ENCODE measurements around the gene SLC38A3. TPM values are rescaled to one million over a fixed set of nuclear protein-coding genes. Genes with fewer than 3 reads are reported as not detected.
"Not testable (repeated sequence)": the region's sequence is repeated elsewhere in the genome, so short reads cannot be mapped to it uniquely, and the experiment has no call there.

Gene SLC38A3
- total RNA-seq, 1 experiment from 2014 or later = 2.9 TPM

- Histone ChIP-seq H3K9me3 (replicated peaks) (no peaks in the 10 kb centered on the region), H3K36me3 (no peaks in the 10 kb centered on the region), H3K27ac (no peak overlapping the region), H3K27me3 (peaks cover 3% of the 10 kb centered on the region; the same call in 1 of the 2 replicates), H3K4me1 (peaks cover 7% of the 10 kb centered on the region), H3K4me3 (no peak overlapping the region)
- no peak for DNase-seq
Measured at GRCh38 chr3:50208677-50209344, 3.7 kb downstream of the SLC38A3 start.

- Histone ChIP-seq H3K36me3 (no peaks in the 10 kb centered on the region), H3K4me1 (no peaks in the 10 kb centered on the region; the same call in 1 of the 2 replicates), H3K27me3 (peaks cover 3% of the 10 kb centered on the region; the same call in 1 of the 2 replicates), H3K27ac (no peak overlapping the region), H3K9me3 (replicated peaks) (no peaks in the 10 kb centered on the region), H3K4me3 (no peak overlapping the region)
- no peak for DNase-seq
Measured at GRCh38 chr3:50210176-50210509, 5.1 kb downstream of the SLC38A3 start.

GRCh38 chr3:50210510-50211367 is 5.7 kb downstream of the SLC38A3 start:
- no peaks in the 10 kb centered on the region; the same call in 1 of the 2 replicates for H3K4me1 ChIP-seq
- no peaks in the 10 kb centered on the region for H3K9me3 ChIP-seq (replicated peaks)
- H3K36me3 ChIP-seq = no peaks in the 10 kb centered on the region
- H3K27me3 ChIP-seq = no peaks in the 10 kb centered on the region; the same call in 1 of the 2 replicates
- H3K4me3 ChIP-seq = no peak overlapping the region
- H3K27ac ChIP-seq = no peak overlapping the region
- no peak for DNase-seq

GRCh38 chr3:50211368-50211717 is 6.3 kb downstream of the SLC38A3 start:
- H3K9me3 ChIP-seq (replicated peaks); DNase-seq; H3K27me3 ChIP-seq; H3K36me3 ChIP-seq; H3K4me1 ChIP-seq; H3K4me3 ChIP-seq; H3K27ac ChIP-seq: not testable (repeated sequence)

- no peaks in the 10 kb centered on the region for H3K9me3 ChIP-seq (replicated peaks)
- H3K27me3 ChIP-seq = no peaks in the 10 kb centered on the region
- no peak overlapping the region for H3K4me3 ChIP-seq
- no peaks in the 10 kb centered on the region for H3K36me3 ChIP-seq
- no peaks in the 10 kb centered on the region; the same call in 1 of the 2 replicates for H3K4me1 ChIP-seq
- DNase-seq = no peak
- no peak overlapping the region for H3K27ac ChIP-seq
Measured at GRCh38 chr3:50211930-50212329, 6.9 kb downstream of the SLC38A3 start.

- DNase-seq = no peak
- H3K4me3 ChIP-seq = no peak overlapping the region
- no peaks in the 10 kb centered on the region; the same call in 1 of the 2 replicates for H3K4me1 ChIP-seq
- H3K9me3 ChIP-seq (replicated peaks) = no peaks in the 10 kb centered on the region
- H3K27ac ChIP-seq = no peak overlapping the region
- H3K36me3 ChIP-seq = no peaks in the 10 kb centered on the region
- no peaks in the 10 kb centered on the region for H3K27me3 ChIP-seq
Measured at GRCh38 chr3:50212502-50212901, 7.4 kb downstream of the SLC38A3 start.

GRCh38 chr3:50212971-50213370 is 7.9 kb downstream of the SLC38A3 start:
- Histone ChIP-seq H3K4me3 (no peak overlapping the region), H3K27ac (no peak overlapping the region), H3K4me1 (no peaks in the 10 kb centered on the region; the same call in 1 of the 2 replicates), H3K9me3 (replicated peaks) (no peaks in the 10 kb centered on the region), H3K27me3 (no peaks in the 10 kb centered on the region), H3K36me3 (no peaks in the 10 kb centered on the region)
- DNase-seq = no peak

GRCh38 chr3:50213373-50213772 is 8.3 kb downstream of the SLC38A3 start:
- no peak for DNase-seq
- Histone ChIP-seq H3K9me3 (replicated peaks) (no peaks in the 10 kb centered on the region), H3K27ac (no peak overlapping the region), H3K36me3 (no peaks in the 10 kb centered on the region), H3K4me3 (no peak overlapping the region), H3K27me3 (no peaks in the 10 kb centered on the region), H3K4me1 (no peaks in the 10 kb centered on the region; the same call in 1 of the 2 replicates)

- no peak overlapping the region for H3K4me3 ChIP-seq
- H3K27ac ChIP-seq = no peak overlapping the region
- H3K27me3 ChIP-seq = no peaks in the 10 kb centered on the region
- no peaks in the 10 kb centered on the region for H3K4me1 ChIP-seq
- H3K9me3 ChIP-seq (replicated peaks) = no peaks in the 10 kb centered on the region
- H3K36me3 ChIP-seq = no peaks in the 10 kb centered on the region
- no peak for DNase-seq
Measured at GRCh38 chr3:50214824-50215223, 9.8 kb downstream of the SLC38A3 start.

- H3K4me1 ChIP-seq = no peaks in the 10 kb centered on the region
- no peaks in the 10 kb centered on the region for H3K27me3 ChIP-seq
- no peaks in the 10 kb centered on the region for H3K36me3 ChIP-seq
- DNase-seq = no peak
- H3K4me3 ChIP-seq = no peak overlapping the region
- no peaks in the 10 kb centered on the region for H3K9me3 ChIP-seq (replicated peaks)
- no peak overlapping the region for H3K27ac ChIP-seq
Measured at GRCh38 chr3:50215529-50215928, 10.5 kb downstream of the SLC38A3 start.

- no peak for DNase-seq
- no peaks in the 10 kb centered on the region for H3K4me1 ChIP-seq
- H3K36me3 ChIP-seq = no peaks in the 10 kb centered on the region
- no peaks in the 10 kb centered on the region for H3K9me3 ChIP-seq (replicated peaks)
- H3K27me3 ChIP-seq = no peaks in the 10 kb centered on the region
- H3K4me3 ChIP-seq = no peak overlapping the region
- H3K27ac ChIP-seq = no peak overlapping the region
Measured at GRCh38 chr3:50217681-50218080, 12.6 kb downstream of the SLC38A3 start.

- H3K9me3 ChIP-seq (replicated peaks) = no peaks in the 10 kb centered on the region
- no peak overlapping the region for H3K4me3 ChIP-seq
- no peaks in the 10 kb centered on the region for H3K4me1 ChIP-seq
- DNase-seq = no peak
- no peaks in the 10 kb centered on the region for H3K36me3 ChIP-seq
- no peak overlapping the region for H3K27ac ChIP-seq
- H3K27me3 ChIP-seq = no peaks in the 10 kb centered on the region
Measured at GRCh38 chr3:50218448-50218847, 13.4 kb downstream of the SLC38A3 start.

GRCh38 chr3:50219285-50219684 is 14.2 kb downstream of the SLC38A3 start:
- no peaks in the 10 kb centered on the region for H3K36me3 ChIP-seq
- no peak overlapping the region for H3K4me3 ChIP-seq
- H3K27ac ChIP-seq = no peak overlapping the region
- no peaks in the 10 kb centered on the region for H3K4me1 ChIP-seq
- no peaks in the 10 kb centered on the region for H3K27me3 ChIP-seq
- DNase-seq = no peak
- no peaks in the 10 kb centered on the region for H3K9me3 ChIP-seq (replicated peaks)

- Histone ChIP-seq H3K27me3 (no peaks in the 10 kb centered on the region), H3K9me3 (replicated peaks) (no peaks in the 10 kb centered on the region), H3K36me3 (no peaks in the 10 kb centered on the region), H3K4me1 (no peaks in the 10 kb centered on the region), H3K27ac (no peak overlapping the region), H3K4me3 (no peak overlapping the region)
- no peak for DNase-seq
Measured at GRCh38 chr3:50220109-50220508, 15.0 kb downstream of the SLC38A3 start.

GRCh38 chr3:50221051-50221410 is 16.0 kb downstream of the SLC38A3 start:
- Histone ChIP-seq H3K36me3 (no peaks in the 10 kb centered on the region), H3K27me3 (no peaks in the 10 kb centered on the region), H3K9me3 (replicated peaks) (no peaks in the 10 kb centered on the region), H3K4me3 (no peak overlapping the region), H3K27ac (no peak overlapping the region), H3K4me1 (no peaks in the 10 kb centered on the region)
- DNase-seq = no peak

All from SJCRH30 (cell line).